Heart left ventricle (tissue), 13 donors: Measurements from ENCODE around the gene MIDN.

ENCODE experiments used
- POLR2A ChIP-seq, 2 donors: fragments of 450-650 bp; IDR thresholded peaks; one replicate each; pipeline ENCODE4 v1.6.1; 2017; ENCODE audit warnings: antibody characterized with exemption in 2 of 2, mild to moderate bottlenecking in 2 of 2, moderate library complexity in 2 of 2
- TF ChIP-seq, protein P1 (sequence below), 12 donors: fragments of 200-600 bp; sonication (generic) in 4 of 12; IDR thresholded peaks; one replicate each; pipeline versions ENCODE4 v1.5.0 to v1.8.0; 2018 to 2022; ENCODE audit warnings: antibody characterized with exemption in 12 of 12, mild to moderate bottlenecking in 5 of 12
- donor health status: ischemic (EF 13 %, LVEDD 7.1; RV severe dilation, severe dysfunction).
- donor health status: DM: no; HTN: yes; CAD: no.
- donor health status: DM: no; HTN: no; CAD: no.
- donor health status: ischemic (EF 25% LVEDD 6.9; RV normal size, moderate dysfunction).
- donor health status: ischemic (EF 25% LVEDD 5.7; RV mildly dilated, moderate dysfunction).
- donor health status: ischemic (EF 35%, LVEDD 5.7; RV mildly dilated, moderate dysfunction).
- donor health status: nonischemic (EF 11% LVEDD 7.7; RV severe dilation, severe dysfunction).
- donor health status: DM: yes; HTN: yes; CAD: no.
- donor health status: PGD.
- donor health status: ischemic (EF 29% LVEDD 5.4; RV normal size, mild dysfunction).
- donor health status: nonischemic (EF 23%, LVEDD 6.1; RV moderate dilation, normal function).

DNA sequence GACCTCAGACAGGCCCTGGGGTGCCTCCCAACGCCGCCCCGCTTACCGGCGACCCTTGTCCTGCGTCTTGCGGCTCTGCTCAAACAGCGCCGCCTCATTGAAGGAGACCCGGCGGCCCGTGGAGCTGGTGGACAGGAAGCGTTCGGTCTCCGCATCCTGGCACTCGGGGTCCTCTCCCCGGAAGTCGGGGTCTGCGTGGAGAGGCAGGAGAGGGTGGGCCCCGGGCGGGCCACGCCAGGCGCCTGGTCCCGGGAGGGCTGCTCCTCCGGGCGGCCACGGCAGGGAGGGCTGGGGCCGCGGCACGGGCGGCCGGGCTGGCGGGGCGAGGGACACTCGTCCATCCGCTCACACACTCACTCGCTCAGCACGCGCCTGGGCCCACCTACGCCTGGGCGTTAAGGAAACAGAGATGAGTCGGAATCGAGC is 13.4 kb upstream of the MIDN start:
- TF ChIP-seq, protein P1, sequence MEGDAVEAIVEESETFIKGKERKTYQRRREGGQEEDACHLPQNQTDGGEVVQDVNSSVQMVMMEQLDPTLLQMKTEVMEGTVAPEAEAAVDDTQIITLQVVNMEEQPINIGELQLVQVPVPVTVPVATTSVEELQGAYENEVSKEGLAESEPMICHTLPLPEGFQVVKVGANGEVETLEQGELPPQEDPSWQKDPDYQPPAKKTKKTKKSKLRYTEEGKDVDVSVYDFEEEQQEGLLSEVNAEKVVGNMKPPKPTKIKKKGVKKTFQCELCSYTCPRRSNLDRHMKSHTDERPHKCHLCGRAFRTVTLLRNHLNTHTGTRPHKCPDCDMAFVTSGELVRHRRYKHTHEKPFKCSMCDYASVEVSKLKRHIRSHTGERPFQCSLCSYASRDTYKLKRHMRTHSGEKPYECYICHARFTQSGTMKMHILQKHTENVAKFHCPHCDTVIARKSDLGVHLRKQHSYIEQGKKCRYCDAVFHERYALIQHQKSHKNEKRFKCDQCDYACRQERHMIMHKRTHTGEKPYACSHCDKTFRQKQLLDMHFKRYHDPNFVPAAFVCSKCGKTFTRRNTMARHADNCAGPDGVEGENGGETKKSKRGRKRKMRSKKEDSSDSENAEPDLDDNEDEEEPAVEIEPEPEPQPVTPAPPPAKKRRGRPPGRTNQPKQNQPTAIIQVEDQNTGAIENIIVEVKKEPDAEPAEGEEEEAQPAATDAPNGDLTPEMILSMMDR (IDR thresholded peaks at IDR 0.05), result no peak
- TF ChIP-seq POLR2A (IDR thresholded peaks at IDR 0.05), result no peak
